BE2C (cell line): Measurements from ENCODE around the gene BRPF3.

Experiments used
- DNase-seq: peaks from one replicate; pipeline ENCODE4 v3.0.0-alpha.2; 2020
- H3K27me3 ChIP-seq: fragments of 250-450 bp; sonication (Bioruptor Pico); 2 replicates; pipeline ENCODE4 v1.5.1; 2020; ENCODE audit warnings: mild to moderate bottlenecking
- H3K36me3 ChIP-seq: fragments of 250-450 bp; sonication (Bioruptor Pico); 2 replicates; pipeline ENCODE4 v1.5.1; 2020; ENCODE audit warnings: mild to moderate bottlenecking
- H3K4me1 ChIP-seq: fragments of 250-450 bp; sonication (Bioruptor Pico); 2 replicates; pipeline ENCODE4 v1.5.1; 2020
- H3K4me3 ChIP-seq: 2 replicates; pipeline ENCODE4 v1.5.1; 2011; ENCODE audit warnings: low read depth, low read length
- H3K9me3 ChIP-seq: fragments of 250-450 bp; sonication (Bioruptor Pico); 2 replicates; pipeline ENCODE4 v1.5.1; 2020
- TF ChIP-seq, protein P1 (sequence below): IDR thresholded peaks from 2 replicates; pipeline ENCODE4 v1.5.1; 2012; ENCODE audit warnings: mild to moderate bottlenecking, low read depth, low read length

Gene BRPF3

DNA sequence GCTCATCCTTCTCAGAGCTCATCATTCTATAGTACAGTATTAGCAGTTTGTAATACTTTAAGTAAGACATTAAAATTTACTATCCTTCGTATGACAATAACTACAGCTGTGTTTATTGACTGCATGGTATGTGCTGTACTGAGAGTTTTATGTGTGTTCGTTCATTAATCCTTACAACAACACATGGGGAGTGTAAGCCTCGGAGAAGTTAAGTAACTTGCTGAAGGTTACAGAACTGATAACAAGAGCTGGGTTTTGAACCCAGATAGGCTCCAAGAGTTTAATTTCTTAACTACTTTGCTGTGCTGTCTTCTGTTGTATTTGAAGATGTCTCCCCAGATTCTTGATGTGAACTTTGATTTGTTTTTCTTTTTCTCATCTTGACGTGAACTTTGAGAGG is 23.7 kb downstream of the BRPF3 start:
- no peaks in the 10 kb centered on the region for H3K27me3 ChIP-seq
- DNase-seq, result no peak
- H3K4me3 ChIP-seq, result no peak overlapping the region
- H3K4me1 ChIP-seq, result peaks cover 5% of the 10 kb centered on the region
- H3K36me3 ChIP-seq, result peaks cover 57% of the 10 kb centered on the region
- TF ChIP-seq, protein P1, sequence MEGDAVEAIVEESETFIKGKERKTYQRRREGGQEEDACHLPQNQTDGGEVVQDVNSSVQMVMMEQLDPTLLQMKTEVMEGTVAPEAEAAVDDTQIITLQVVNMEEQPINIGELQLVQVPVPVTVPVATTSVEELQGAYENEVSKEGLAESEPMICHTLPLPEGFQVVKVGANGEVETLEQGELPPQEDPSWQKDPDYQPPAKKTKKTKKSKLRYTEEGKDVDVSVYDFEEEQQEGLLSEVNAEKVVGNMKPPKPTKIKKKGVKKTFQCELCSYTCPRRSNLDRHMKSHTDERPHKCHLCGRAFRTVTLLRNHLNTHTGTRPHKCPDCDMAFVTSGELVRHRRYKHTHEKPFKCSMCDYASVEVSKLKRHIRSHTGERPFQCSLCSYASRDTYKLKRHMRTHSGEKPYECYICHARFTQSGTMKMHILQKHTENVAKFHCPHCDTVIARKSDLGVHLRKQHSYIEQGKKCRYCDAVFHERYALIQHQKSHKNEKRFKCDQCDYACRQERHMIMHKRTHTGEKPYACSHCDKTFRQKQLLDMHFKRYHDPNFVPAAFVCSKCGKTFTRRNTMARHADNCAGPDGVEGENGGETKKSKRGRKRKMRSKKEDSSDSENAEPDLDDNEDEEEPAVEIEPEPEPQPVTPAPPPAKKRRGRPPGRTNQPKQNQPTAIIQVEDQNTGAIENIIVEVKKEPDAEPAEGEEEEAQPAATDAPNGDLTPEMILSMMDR, result no peak
- H3K9me3 ChIP-seq, result no peaks in the 10 kb centered on the region

DNA sequence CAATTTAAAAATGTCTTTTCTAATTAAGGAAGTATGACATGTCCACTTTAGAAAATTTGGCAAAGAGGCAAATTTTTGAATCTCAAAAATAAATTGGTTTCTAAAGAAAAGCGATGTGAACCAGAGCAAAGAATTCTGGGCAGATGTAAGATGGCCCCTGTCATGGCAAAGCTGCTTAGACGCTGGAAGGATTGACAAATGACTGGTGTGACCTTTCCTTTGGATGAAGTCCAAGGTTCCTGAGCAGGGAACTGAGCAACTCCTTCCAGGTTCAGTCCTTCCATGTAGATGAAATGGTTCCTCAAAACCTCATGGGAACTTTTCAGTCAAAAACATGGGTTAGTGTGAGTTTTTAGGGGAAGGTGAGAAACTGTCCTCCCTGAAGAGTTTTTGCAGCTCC is 25.1 kb downstream of the BRPF3 start:
- Histone ChIP-seq H3K4me1 (peaks cover 10% of the 10 kb centered on the region), H3K27me3 (no peaks in the 10 kb centered on the region), H3K9me3 (no peaks in the 10 kb centered on the region), H3K4me3 (no peak overlapping the region), H3K36me3 (peaks cover 43% of the 10 kb centered on the region)
- DNase-seq, result no peak
- TF ChIP-seq, protein P1, result no peak

DNA sequence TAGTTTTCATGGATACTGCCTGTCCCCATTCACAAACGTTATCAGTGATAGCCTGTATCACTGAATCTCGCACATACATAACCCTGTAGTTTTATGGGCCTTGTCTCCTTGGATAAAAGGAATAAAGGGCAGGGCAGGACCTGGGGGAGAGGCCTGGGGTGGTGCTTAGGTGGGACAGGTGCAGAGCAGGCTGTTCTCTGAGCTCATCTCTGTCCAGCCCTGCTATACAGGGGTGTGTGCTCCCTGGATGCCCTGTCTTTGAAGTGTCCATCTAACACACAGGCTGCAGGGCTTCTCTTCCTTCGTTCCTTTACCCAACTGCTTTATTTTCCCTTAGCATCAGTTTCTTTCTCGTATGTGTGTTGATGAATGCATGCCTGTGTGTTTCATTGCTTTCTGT is 26.4 kb downstream of the BRPF3 start:
- peaks cover 10% of the 10 kb centered on the region for H3K4me1 ChIP-seq
- no peak overlapping the region for H3K4me3 ChIP-seq
- H3K9me3 ChIP-seq, result no peaks in the 10 kb centered on the region
- TF ChIP-seq, protein P1, result no peak
- no peak for DNase-seq
- no peaks in the 10 kb centered on the region for H3K27me3 ChIP-seq
- peaks cover 40% of the 10 kb centered on the region for H3K36me3 ChIP-seq

DNA sequence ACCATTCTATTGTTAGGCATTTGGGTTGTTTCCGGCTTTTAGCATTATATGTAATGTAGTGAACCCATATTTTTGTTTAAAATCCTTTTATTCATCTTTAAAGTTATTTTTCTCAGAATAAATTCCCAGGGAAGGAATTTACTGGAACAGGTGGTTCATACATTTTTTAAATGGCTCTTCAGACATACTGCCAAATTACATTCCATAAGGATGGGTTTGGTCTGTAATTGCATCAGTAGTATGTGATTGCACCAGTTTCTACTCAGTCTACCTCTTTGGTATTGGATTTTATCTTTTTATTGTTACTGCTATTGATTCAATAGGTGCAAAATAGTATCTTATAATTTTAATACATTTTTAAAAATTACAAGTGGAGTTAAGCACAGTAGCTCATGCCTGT is 27.2 kb downstream of the BRPF3 start:
- TF ChIP-seq, protein P1, result no peak
- DNase-seq, result no peak
- H3K4me1 ChIP-seq, result peaks cover 10% of the 10 kb centered on the region
- peaks cover 32% of the 10 kb centered on the region for H3K36me3 ChIP-seq
- no peaks in the 10 kb centered on the region for H3K9me3 ChIP-seq
- H3K27me3 ChIP-seq, result no peaks in the 10 kb centered on the region
- no peak overlapping the region for H3K4me3 ChIP-seq

DNA sequence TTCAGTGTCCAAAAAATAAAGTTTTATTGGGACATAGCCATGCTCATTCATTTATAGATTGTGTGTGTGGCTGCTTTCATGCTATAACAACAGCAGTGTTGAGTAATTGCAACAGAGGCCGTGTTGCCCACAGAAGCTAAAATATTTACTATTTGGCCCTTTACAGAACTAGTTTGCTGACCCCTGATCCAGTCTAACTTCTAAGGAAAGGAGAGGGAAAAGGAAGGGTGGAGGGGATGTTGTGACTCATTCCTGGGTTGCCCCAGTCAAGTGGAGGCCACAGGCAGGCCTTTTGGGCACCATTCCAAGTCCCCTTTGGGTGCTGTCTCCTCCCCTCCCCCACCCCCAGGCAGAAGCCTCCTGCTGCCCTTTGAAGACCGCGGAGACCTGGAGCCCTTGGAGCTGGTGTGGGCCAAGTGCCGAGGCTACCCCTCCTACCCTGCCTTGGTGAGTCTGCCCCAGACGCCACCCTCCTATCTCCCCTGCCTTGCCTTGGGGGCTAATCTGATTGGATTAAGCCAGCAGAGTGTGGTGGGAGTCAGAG is 28.4 kb downstream of the BRPF3 start:
- TF ChIP-seq, protein P1, result no peak
- peak; percentile 52 for DNase-seq
- no peak overlapping the region for H3K4me3 ChIP-seq
- no peaks in the 10 kb centered on the region for H3K9me3 ChIP-seq
- H3K27me3 ChIP-seq, result no peaks in the 10 kb centered on the region
- H3K4me1 ChIP-seq, result peaks cover 10% of the 10 kb centered on the region
- H3K36me3 ChIP-seq, result peaks cover 26% of the 10 kb centered on the region

DNA sequence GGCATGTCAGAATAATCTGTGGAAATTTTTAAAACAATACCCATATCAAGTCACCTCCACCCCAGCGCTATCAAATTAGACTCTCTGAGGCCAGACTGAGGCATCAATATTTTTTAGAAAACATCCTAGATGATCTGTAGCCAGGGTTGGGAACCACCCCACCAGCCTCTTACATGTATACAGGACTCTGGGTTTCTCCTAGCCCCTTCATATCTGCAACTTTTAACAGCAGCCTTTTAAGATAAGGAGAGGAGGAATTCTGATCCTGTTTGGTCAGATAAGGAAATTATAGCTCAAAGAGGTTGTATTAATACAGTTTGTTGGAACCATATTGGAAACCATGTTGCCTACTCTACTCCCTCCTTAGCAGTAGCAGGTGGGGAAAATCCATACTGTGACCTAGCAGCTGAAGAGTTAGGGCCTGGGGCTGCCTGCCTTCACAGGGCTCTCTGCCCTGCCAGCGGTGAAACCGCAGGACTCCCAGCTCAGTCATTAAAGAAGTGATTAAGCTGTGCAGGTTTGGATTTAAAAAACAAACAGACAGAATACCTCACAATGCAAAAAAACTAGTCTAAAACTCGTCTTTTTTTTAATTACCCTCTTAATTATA is 30.0 kb downstream of the BRPF3 start:
- H3K4me3 ChIP-seq, result no peak overlapping the region
- H3K4me1 ChIP-seq, result peaks cover 10% of the 10 kb centered on the region
- H3K27me3 ChIP-seq, result no peaks in the 10 kb centered on the region
- peaks cover 18% of the 10 kb centered on the region for H3K36me3 ChIP-seq
- H3K9me3 ChIP-seq, result no peaks in the 10 kb centered on the region
- TF ChIP-seq, protein P1, result no peak
- DNase-seq, result no peak
